Measurements from ENCODE around the gene TXNL4A.
"Not testable (repeated sequence)": the region's sequence is repeated elsewhere in the genome, so short reads cannot be mapped to it uniquely, and the experiment has no call there.

The TXNL4A gene, protein sequence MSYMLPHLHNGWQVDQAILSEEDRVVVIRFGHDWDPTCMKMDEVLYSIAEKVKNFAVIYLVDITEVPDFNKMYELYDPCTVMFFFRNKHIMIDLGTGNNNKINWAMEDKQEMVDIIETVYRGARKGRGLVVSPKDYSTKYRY

DNA sequence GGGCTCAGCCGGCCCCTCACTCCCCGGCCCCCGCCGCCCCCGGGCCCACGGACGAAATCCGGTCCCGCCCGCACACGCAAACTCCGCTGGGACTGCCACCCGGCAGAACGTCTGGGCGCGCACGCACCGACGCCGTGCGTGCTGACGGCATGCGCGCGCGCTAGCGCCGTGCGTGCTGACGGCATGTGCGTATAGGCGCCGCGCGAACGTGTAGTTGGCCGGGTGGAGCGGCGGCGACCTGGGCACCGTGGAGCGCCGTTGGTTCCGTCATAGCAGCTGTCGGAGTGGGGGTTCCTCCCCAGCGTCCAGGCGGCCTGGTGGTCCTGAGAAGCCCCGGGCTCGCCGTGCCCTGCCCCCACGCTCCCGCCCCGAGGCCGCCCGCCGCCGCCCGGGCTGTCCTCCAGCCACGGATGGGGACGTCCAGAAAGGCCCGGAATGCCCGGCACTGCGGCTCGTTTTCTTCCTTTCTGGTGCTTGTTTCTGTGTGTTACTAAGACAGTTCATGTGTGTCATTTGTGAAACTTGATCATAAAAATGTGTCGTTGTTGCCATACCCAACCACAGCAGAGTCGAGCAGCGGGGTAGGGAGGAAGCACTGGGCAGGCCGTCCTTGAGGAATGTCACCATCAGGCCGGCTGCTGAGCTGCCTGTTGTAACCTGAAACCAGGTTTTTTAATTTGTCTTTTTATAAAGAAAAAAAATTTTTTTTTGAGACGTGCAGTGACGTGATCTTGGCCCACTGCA, at the start of gene TXNL4A:
TSS of gene TXNL4A (minus strand) at position 113 of the 744 bp plus-strand sequence. CDS start 171 bp downstream, outside the sequence.
- peak within 1 kb of the TSS; percentile 98 for H3K4me3 ChIP-seq (ENCODE audit: low read length in 2 of 2)
- H3K27me3 ChIP-seq (ENCODE audit: control insufficient read depth in 1 of 2, insufficient read depth in 2 of 2, low read length in 2 of 2): no peaks in the 10 kb centered on the region
- peaks cover 14% of the 10 kb centered on the region for H3K4me1 ChIP-seq (ENCODE audit: control insufficient read depth, insufficient read depth, low read length)
- peak within 1 kb of the TSS; percentile 93 for H3K27ac ChIP-seq (ENCODE audit: low read length)
- no peaks in the 10 kb centered on the region for H3K9me3 ChIP-seq (ENCODE audit: control insufficient read depth in 2 of 2, low read length in 2 of 2)
- peaks cover 0 to 5% of the 10 kb centered on the region in 2 donors for H3K36me3 ChIP-seq (ENCODE audit: control insufficient read depth in 2 of 2, insufficient read depth in 2 of 2, low read length in 2 of 2)
- H3K9ac ChIP-seq (ENCODE audit: low read length in 2 of 2): peak within 1 kb of the TSS; percentile 89 to 91

DNA sequence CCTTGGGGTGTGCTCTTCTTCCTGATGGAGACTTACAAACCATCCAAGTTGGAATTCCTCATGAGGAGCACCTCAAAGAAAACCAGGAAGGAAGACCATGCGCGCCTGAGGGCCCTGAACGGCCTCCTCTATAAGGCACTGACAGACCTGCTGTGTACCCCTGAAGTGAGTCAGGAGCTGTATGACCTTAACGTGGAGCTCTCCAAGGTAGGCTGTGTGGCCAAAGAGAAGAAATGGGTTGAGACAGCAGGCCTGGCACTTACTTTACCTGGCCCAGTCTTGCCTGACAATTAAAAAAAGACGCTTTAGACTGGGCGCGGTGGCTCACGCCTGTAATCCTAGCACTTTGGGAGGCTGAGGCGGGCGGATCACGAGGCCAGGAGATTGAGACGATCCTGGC, 48.9 kb upstream of the TXNL4A start:
- H3K36me3 ChIP-seq (ENCODE audit: control insufficient read depth in 2 of 2, insufficient read depth in 2 of 2, low read length in 2 of 2): peaks cover 0 to 9% of the 10 kb centered on the region in 2 donors
- no peak overlapping the region for H3K27ac ChIP-seq (ENCODE audit: low read length)
- H3K9ac ChIP-seq (ENCODE audit: low read length in 2 of 2): no peak overlapping the region
- peaks cover 13% of the 10 kb centered on the region for H3K4me1 ChIP-seq (ENCODE audit: control insufficient read depth, insufficient read depth, low read length)
- no peaks in the 10 kb centered on the region for H3K27me3 ChIP-seq (ENCODE audit: control insufficient read depth in 1 of 2, insufficient read depth in 2 of 2, low read length in 2 of 2)
- no peak overlapping the region for H3K4me3 ChIP-seq (ENCODE audit: low read length in 2 of 2)
- H3K9me3 ChIP-seq (ENCODE audit: control insufficient read depth in 2 of 2, low read length in 2 of 2): no peaks in the 10 kb centered on the region

DNA sequence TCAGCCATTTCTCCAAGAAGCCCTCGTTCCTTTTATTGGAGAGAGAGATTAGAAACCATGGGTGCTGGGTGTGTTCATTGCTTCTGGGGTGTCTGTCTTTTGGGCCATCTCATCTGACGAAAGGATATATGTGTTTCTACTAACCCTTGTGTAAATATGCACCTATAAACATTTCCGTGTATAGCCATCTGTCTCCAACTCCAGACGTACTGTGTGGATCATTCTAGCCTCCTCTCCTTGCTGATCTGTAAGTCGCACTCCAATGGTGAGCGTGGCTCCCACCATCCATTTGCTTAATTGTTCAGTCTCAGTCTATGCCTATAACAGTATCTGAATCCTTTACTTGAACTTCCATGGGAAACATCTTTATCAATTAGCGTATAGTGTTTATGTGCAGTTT, 47.6 kb upstream of the TXNL4A start:
- H3K9ac ChIP-seq (ENCODE audit: low read length in 2 of 2): no peak overlapping the region
- no peak overlapping the region for H3K4me3 ChIP-seq (ENCODE audit: low read length in 2 of 2)
- peaks cover 13% of the 10 kb centered on the region for H3K4me1 ChIP-seq (ENCODE audit: control insufficient read depth, insufficient read depth, low read length)
- H3K9me3 ChIP-seq (ENCODE audit: control insufficient read depth in 2 of 2, low read length in 2 of 2): no peaks in the 10 kb centered on the region
- H3K36me3 ChIP-seq (ENCODE audit: control insufficient read depth in 2 of 2, insufficient read depth in 2 of 2, low read length in 2 of 2): peaks cover 0 to 9% of the 10 kb centered on the region in 2 donors
- no peak overlapping the region for H3K27ac ChIP-seq (ENCODE audit: low read length)
- no peaks in the 10 kb centered on the region for H3K27me3 ChIP-seq (ENCODE audit: control insufficient read depth in 1 of 2, insufficient read depth in 2 of 2, low read length in 2 of 2)

DNA sequence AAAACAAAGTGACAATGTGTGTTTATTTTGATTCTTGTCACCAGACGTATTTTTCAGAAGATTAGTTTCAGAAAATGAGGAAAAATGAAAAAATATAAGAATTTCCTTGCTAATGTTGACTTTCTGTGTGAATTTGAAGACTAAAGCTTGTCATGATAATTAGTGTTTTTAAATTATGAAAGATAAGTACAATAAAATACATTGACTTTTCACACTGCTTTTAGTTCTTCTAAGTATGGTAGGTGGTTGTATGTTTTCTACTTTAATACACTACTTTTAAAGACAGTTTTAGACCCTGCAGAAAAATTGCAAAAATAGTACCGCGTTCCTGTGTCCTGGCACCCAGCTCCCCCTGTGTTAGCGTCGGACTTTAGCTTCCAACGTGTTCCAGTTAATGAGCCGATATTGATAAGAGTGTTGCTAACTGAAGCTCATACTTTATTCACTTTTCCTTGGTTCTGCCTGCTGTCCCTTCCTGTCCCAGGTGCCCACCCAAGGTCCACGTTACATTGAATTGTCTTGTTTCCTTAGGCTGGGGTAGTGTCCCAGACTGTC, 46.6 kb upstream of the TXNL4A start:
- peaks cover 13% of the 10 kb centered on the region for H3K4me1 ChIP-seq (ENCODE audit: control insufficient read depth, insufficient read depth, low read length)
- peak overlapping the region; percentile 89 to 94 for H3K4me3 ChIP-seq (ENCODE audit: low read length in 2 of 2)
- peaks cover 0 to 9% of the 10 kb centered on the region in 2 donors for H3K36me3 ChIP-seq (ENCODE audit: control insufficient read depth in 2 of 2, insufficient read depth in 2 of 2, low read length in 2 of 2)
- H3K9me3 ChIP-seq (ENCODE audit: control insufficient read depth in 2 of 2, low read length in 2 of 2): no peaks in the 10 kb centered on the region
- H3K27me3 ChIP-seq (ENCODE audit: control insufficient read depth in 1 of 2, insufficient read depth in 2 of 2, low read length in 2 of 2): no peaks in the 10 kb centered on the region
- peak overlapping the region; percentile 67 for H3K27ac ChIP-seq (ENCODE audit: low read length)
- peak overlapping the region; percentile 73 to 78 for H3K9ac ChIP-seq (ENCODE audit: low read length in 2 of 2)

DNA sequence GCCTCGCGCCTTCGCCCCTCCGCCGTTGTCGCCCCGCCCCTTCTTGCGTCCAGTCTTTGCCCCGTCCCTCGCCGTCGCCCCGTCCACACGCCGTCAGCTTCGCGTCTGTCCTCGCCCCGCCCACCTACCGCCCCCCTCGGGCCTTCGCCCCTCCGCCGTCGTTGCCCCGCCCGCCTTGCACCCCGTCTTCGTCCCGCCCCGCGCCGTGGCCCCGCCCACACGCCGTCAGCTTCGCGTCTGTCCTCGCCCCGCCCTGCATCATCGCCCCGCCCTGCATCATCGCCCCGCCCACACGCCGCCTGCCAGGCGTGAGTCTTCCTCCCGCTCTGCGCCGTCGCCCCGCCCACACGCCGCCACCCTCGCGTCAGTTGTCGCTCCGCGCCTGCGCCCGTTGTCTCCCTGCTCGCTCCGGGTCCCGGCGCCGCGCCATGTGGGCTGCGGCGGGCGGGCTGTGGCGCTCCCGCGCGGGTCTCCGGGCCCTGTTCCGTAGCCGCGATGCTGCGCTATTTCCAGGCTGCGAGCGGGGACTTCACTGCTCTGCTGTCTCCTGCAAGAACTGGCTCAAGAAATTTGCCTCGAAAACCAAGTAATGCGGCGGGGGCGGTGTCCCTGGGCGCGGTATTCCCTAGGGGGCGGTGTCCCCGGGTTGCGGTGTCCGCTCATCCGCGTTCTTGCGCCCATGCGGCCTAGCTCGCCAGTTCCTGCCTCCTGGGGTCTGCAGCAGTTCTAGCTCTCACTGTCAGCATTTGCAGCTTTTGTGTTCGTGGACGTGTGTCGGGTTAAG, 45.9 kb upstream of the TXNL4A start, which contains the start of gene RBFA:
TSS of gene RBFA (plus strand) at position 367 of the 784 bp plus-strand sequence. CDS start at position 429, 62 bp downstream.
- peak within 1 kb of the TSS; percentile 89 to 94 for H3K4me3 ChIP-seq (ENCODE audit: low read length in 2 of 2)
- H3K9ac ChIP-seq (ENCODE audit: low read length in 2 of 2): peak within 1 kb of the TSS; percentile 73 to 78
- peak within 1 kb of the TSS; percentile 67 for H3K27ac ChIP-seq (ENCODE audit: low read length)
- no peaks in the 10 kb centered on the region for H3K27me3 ChIP-seq (ENCODE audit: control insufficient read depth in 1 of 2, insufficient read depth in 2 of 2, low read length in 2 of 2)
- H3K4me1 ChIP-seq (ENCODE audit: control insufficient read depth, insufficient read depth, low read length): peaks cover 13% of the 10 kb centered on the region
- H3K36me3 ChIP-seq (ENCODE audit: control insufficient read depth in 2 of 2, insufficient read depth in 2 of 2, low read length in 2 of 2): peaks cover 0 to 9% of the 10 kb centered on the region in 2 donors
- no peaks in the 10 kb centered on the region for H3K9me3 ChIP-seq (ENCODE audit: control insufficient read depth in 2 of 2, low read length in 2 of 2)

DNA sequence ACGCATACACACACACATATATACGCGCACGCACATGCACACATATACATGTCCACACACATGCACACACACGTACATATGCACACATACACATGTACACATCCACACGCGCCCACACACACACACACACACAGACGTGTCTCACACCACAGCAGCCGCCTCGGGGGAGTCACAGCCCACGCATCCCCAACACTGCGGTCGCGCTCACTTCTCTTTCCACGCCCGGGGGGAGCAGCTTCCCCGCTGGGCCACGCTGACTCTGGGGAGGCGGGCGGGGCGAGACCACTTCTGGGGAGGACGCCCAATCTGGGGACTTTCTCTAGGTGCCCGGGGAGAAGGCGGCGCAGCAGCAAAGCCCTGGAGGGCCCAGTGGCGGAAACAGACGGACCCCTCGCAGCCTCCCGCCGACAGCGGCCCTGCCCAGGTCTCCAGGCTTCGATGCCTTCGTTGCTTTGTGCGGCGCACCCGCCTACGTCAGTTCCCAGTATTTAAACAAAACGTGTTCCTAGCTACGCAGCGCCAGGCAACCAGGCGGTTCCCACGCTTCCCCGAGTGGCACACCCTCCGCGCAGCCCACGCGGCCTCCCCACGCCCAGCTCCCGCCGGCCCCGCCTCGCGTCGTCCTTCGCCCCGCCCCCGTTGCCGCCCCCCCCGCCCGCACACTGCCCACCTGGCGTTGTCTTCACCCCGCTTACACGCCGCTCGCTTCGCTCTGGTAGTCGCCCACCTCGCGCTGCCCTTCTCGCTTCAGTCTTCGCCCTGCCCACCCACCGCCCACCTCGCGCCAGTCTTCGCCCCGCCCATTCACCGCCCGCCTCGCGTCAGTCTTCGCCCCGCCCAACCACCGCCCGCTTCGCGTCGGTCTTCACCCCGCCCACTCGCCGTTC, 45.1 kb upstream of the TXNL4A start:
- Histone ChIP-seq H3K36me3 (ENCODE audit: control insufficient read depth in 2 of 2, insufficient read depth in 2 of 2, low read length in 2 of 2) (peaks cover 0 to 8% of the 10 kb centered on the region in 2 donors), H3K9ac (ENCODE audit: low read length in 2 of 2) (peak overlapping the region; percentile 53 to 72)

DNA sequence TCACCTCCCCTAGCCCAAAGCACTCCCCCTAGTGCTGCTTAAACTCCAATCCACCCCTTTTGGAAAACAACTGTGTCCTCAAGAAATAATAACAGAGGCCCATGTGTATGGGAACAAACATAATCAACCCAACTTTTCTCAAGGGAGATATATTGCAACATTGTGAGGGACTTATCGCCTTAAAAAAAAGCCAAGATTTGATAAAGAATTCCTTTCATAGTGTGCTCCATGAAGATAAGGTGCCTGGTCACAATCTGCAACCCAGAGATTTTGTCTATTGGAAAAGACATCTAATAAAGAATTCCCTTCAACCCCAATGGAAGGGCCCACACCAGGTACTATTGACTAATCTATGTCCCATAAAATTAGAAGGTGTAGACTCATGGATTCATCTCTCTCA, 41.3 kb upstream of the TXNL4A start:
- H3K4me1 ChIP-seq (ENCODE audit: control insufficient read depth, insufficient read depth, low read length): peaks cover 7% of the 10 kb centered on the region
- H3K27me3 ChIP-seq (ENCODE audit: control insufficient read depth in 1 of 2, insufficient read depth in 2 of 2, low read length in 2 of 2): no peaks in the 10 kb centered on the region
- peaks cover 5 to 8% of the 10 kb centered on the region in 2 donors for H3K9me3 ChIP-seq (ENCODE audit: control insufficient read depth in 2 of 2, low read length in 2 of 2)
- H3K4me3 ChIP-seq (ENCODE audit: low read length in 2 of 2): no peak overlapping the region
- no peak overlapping the region for H3K27ac ChIP-seq (ENCODE audit: low read length)
- H3K9ac ChIP-seq (ENCODE audit: low read length in 2 of 2): no peak overlapping the region
- no peaks in the 10 kb centered on the region for H3K36me3 ChIP-seq (ENCODE audit: control insufficient read depth in 2 of 2, insufficient read depth in 2 of 2, low read length in 2 of 2)

More for the DNA sequence above, 45.1 kb upstream of the TXNL4A start:
- Histone ChIP-seq H3K4me3 (ENCODE audit: low read length in 2 of 2) (peak overlapping the region; percentile 69 to 86), H3K9me3 (ENCODE audit: control insufficient read depth in 2 of 2, low read length in 2 of 2) (no peaks in the 10 kb centered on the region), H3K27me3 (ENCODE audit: control insufficient read depth in 1 of 2, insufficient read depth in 2 of 2, low read length in 2 of 2) (no peaks in the 10 kb centered on the region), H3K27ac (ENCODE audit: low read length) (peak overlapping the region; percentile 60), H3K4me1 (ENCODE audit: control insufficient read depth, insufficient read depth, low read length) (peaks cover 13% of the 10 kb centered on the region)

DNA sequence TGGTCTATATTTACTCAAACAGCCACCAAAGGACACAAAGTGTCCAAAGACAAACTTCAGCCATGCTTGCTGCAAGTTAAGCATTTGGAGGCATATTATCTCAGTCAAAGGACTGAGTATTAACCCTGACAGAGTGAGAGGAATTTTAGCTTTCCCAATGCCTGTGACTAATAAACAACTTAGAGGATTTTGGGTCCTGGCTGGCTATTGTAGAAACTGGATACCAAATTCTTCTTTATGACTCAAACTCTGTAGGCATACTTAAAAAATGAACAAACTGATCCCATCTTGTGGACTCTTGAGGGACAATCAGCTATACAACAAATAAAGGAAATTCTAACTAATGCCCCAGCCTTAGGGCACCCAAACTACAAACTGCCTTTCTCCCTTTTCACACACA, 39.4 kb upstream of the TXNL4A start:
- peaks cover 19 to 25% of the 10 kb centered on the region in 2 donors for H3K9me3 ChIP-seq (ENCODE audit: control insufficient read depth in 2 of 2, low read length in 2 of 2)

DNA sequence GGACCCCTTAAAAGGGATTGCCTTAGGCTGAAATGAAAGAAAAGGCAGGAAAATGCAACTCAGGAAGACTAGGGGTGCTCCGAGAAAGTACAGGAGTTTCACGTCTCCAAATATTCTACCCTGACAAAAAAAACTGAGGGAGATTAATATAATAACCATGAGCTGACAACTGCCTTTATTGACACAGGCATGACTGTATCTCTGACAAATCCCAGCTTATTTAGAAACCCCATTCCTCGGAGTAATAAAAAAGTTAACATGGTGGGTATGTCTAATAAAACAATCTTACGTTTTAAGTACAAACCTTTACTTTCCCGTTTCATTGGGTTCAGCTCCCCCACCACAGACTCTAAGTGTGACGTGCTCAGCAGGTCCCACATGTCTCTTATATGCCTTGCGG, 38.0 kb upstream of the TXNL4A start:
- peaks cover 24 to 38% of the 10 kb centered on the region in 2 donors for H3K9me3 ChIP-seq (ENCODE audit: control insufficient read depth in 2 of 2, low read length in 2 of 2)
- H3K27me3 ChIP-seq (ENCODE audit: control insufficient read depth in 1 of 2, insufficient read depth in 2 of 2, low read length in 2 of 2): no peaks in the 10 kb centered on the region
- H3K4me3 ChIP-seq (ENCODE audit: low read length in 2 of 2): no peak overlapping the region
- H3K4me1 ChIP-seq (ENCODE audit: control insufficient read depth, insufficient read depth, low read length): no peaks in the 10 kb centered on the region
- no peak overlapping the region for H3K27ac ChIP-seq (ENCODE audit: low read length)
- no peaks in the 10 kb centered on the region for H3K36me3 ChIP-seq (ENCODE audit: control insufficient read depth in 2 of 2, insufficient read depth in 2 of 2, low read length in 2 of 2)
- H3K9ac ChIP-seq (ENCODE audit: low read length in 2 of 2): no peak overlapping the region

More for the DNA sequence above, 39.4 kb upstream of the TXNL4A start:
- not testable (repeated sequence) for H3K27ac ChIP-seq (ENCODE audit: low read length); H3K9ac ChIP-seq (ENCODE audit: low read length in 2 of 2); H3K4me1 ChIP-seq (ENCODE audit: control insufficient read depth, insufficient read depth, low read length); H3K36me3 ChIP-seq (ENCODE audit: control insufficient read depth in 2 of 2, insufficient read depth in 2 of 2, low read length in 2 of 2); H3K27me3 ChIP-seq (ENCODE audit: control insufficient read depth in 1 of 2, insufficient read depth in 2 of 2, low read length in 2 of 2); H3K4me3 ChIP-seq (ENCODE audit: low read length in 2 of 2)

DNA sequence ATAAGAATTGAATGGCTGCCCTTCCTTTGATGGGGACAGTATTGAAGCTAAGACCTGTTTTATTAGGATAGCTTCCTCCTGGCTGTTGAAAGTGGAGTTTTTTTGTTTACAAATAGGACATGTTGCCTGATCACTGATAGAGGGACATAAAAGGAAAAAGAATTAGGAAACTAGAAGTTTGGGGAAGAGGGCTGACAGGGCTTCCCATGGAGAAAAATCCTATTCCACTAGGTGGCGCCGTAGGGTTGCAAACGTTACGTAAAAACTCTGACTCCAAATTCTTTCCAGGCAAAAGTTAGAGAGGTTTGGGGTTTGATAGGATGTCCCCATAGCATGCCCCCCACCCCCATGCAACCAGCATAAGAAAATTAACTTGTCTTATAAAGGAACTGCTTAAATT, 34.8 kb upstream of the TXNL4A start:
- no peaks in the 10 kb centered on the region for H3K36me3 ChIP-seq (ENCODE audit: control insufficient read depth in 2 of 2, insufficient read depth in 2 of 2, low read length in 2 of 2)
- no peaks in the 10 kb centered on the region for H3K4me1 ChIP-seq (ENCODE audit: control insufficient read depth, insufficient read depth, low read length)
- no peak overlapping the region for H3K4me3 ChIP-seq (ENCODE audit: low read length in 2 of 2)
- H3K27me3 ChIP-seq (ENCODE audit: control insufficient read depth in 1 of 2, insufficient read depth in 2 of 2, low read length in 2 of 2): no peaks in the 10 kb centered on the region
- H3K9me3 ChIP-seq (ENCODE audit: control insufficient read depth in 2 of 2, low read length in 2 of 2): peaks cover 39 to 56% of the 10 kb centered on the region in 2 donors
- H3K9ac ChIP-seq (ENCODE audit: low read length in 2 of 2): no peak overlapping the region
- no peak overlapping the region for H3K27ac ChIP-seq (ENCODE audit: low read length)
